ENCODE measurements around the gene DNM3.

Gene DNM3

DNA sequence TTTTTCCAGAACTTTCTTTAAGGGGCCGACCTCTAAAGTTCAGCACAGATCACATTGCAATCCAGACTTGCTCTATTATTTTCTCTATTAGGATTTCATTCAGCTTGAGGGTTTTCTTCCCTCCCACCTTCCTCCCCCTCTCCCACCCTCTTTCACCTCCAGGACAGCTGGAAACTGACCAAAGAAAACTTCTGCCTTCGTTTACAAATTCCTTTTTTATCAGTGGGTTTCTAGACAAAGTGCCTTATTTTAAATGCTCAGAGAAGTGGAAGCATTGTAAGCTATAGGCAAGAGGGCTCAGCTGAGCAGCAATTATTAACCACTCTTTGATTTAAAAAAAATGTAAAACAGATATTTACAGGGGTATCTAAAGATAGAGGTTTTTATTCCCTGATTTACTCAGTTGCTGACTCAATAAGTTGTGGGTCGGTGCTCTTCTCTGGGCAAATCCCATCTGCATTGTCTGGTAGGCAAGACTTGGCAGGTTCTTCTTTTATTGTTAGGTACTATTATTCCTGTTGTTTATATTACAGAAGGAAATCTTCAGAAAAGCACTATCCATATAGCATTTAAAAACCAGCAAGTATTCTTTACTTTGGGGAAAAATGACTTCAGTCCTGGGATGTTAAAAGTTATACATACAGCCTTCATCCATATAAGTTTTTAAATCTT, 302.2 kb downstream of the DNM3 start:
- Histone ChIP-seq H3K9ac (ENCODE audit: low read depth, low read length) (no peak overlapping the region), H3K9me3 (ENCODE audit: control insufficient read depth, insufficient read depth, low read length) (no peaks in the 10 kb centered on the region), H3K36me3 (ENCODE audit: insufficient read depth, low read length) (no peaks in the 10 kb centered on the region), H3K4me1 (ENCODE audit: insufficient read depth, low read length) (peaks cover 16% of the 10 kb centered on the region; the same call in 1 of the 2 replicates)

DNA sequence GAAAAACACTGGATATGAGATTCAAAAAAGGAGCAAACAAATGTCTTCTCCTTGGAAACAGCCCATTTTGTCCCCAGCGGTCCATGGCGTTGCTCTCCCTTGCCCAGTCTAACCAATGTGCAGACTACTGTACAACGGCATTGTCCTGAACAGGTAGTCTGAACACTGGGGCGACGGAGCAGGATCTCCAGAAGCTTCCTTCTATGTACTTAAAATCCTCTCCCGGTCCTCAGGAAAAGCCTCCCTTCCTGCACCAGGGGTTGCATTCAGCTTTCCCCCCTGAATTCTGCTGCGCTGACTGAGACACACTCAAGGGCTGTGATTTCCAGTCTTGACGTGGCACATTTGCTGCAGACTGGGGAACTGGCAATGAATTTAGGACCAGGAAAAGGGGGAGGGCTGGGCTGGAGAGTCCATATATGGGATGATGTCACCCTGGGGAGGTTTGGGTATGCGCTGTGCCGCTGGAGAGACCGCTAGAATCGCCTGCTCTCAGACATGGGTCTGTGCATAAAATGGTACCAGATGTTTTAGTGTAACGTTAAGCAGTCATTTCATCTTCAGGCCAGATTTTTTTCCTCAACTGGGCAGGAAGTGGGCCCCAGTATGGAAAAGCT, 303.3 kb downstream of the DNM3 start:
- H3K36me3 ChIP-seq (ENCODE audit: insufficient read depth, low read length) = no peaks in the 10 kb centered on the region
- H3K9ac ChIP-seq (ENCODE audit: low read depth, low read length) = no peak overlapping the region
- peaks cover 24% of the 10 kb centered on the region; the same call in 1 of the 2 replicates for H3K4me1 ChIP-seq (ENCODE audit: insufficient read depth, low read length)
- no peaks in the 10 kb centered on the region for H3K9me3 ChIP-seq (ENCODE audit: control insufficient read depth, insufficient read depth, low read length)

DNA sequence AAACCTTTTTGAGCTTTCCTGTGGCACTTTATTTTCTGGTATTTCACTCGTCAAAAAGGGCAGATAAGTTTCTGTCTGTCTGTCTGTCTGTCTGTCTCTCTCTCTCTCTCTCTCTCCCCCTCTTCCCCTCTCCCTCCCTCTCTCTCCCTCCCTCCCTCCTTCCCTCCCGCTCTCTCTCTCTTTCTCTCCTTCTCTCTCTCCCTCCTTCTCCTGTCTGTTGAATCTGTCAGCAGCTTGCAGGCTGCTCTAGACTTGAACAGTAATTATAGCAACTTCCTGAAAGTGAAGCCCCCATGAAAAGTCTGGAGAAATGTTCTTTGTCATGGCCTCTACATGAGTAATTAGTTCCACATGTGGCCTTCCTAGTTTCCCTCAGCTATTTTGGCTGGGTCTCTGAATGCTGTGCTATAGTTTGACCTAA, 303.9 kb downstream of the DNM3 start:
- no peak overlapping the region for H3K9ac ChIP-seq (ENCODE audit: low read depth, low read length)

DNA sequence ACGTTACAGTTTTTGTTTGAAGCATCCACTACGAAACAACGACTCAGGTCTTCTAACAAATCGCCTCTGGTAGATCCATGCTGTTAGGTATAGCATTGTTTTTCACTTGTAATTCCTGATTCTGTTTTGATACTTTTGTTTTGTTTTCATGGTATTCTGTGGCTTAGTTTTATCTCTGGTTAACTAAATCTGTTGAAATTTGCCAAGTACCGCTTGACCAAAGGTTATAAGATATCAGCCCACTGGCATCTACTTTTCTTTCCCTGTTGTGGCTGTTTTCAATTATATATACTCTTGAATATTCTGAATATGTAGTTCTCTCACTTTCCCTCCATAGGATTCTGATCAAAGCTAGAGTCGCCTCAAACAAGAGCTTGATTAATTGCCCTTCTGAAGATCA, 304.4 kb downstream of the DNM3 start:
- Histone ChIP-seq H3K36me3 (ENCODE audit: insufficient read depth, low read length) (no peaks in the 10 kb centered on the region), H3K4me1 (ENCODE audit: insufficient read depth, low read length) (peaks cover 24% of the 10 kb centered on the region; the same call in 1 of the 2 replicates), H3K9ac (ENCODE audit: low read depth, low read length) (no peak overlapping the region), H3K9me3 (ENCODE audit: control insufficient read depth, insufficient read depth, low read length) (no peaks in the 10 kb centered on the region)

More for the DNA sequence above, 303.9 kb downstream of the DNM3 start:
- peaks cover 24% of the 10 kb centered on the region; the same call in 1 of the 2 replicates for H3K4me1 ChIP-seq (ENCODE audit: insufficient read depth, low read length)
- H3K9me3 ChIP-seq (ENCODE audit: control insufficient read depth, insufficient read depth, low read length) = no peaks in the 10 kb centered on the region
- H3K36me3 ChIP-seq (ENCODE audit: insufficient read depth, low read length) = no peaks in the 10 kb centered on the region

DNA sequence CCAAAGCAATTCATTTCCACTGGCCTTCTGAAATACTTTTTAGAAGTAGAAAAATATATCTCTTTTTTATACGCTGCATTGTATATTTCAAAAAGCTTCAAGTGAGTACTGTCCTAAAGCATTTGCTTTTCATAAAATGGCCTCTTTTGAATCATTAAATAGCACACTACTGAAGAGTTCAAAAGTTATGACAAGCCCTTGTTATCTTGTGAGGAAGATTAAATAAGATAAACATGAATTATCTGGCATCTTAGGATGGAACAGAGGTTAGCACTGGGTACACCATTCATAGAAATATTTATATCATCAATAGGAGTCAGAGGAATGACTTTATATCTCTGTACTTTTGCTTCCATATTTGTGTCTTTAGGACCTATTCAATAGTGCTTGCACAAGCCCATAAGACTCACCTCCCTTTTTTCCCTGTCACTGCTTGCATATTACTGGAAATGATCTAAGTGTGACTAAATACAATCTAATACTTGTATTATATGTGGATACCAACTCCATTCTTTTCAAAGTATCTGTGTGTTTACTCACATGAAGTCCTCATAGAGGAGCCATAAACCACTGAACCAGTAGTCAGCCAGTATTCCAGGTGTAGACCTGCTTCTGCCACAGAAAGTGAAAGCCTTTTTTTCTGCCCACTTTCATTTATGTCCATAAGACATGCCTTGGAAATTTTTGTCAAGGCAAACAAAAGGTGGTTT, 305.0 kb downstream of the DNM3 start:
- H3K9ac ChIP-seq (ENCODE audit: low read depth, low read length) = no peak overlapping the region
- no peaks in the 10 kb centered on the region for H3K36me3 ChIP-seq (ENCODE audit: insufficient read depth, low read length)
- H3K4me1 ChIP-seq (ENCODE audit: insufficient read depth, low read length) = peaks cover 24% of the 10 kb centered on the region; the same call in 1 of the 2 replicates
- no peaks in the 10 kb centered on the region for H3K9me3 ChIP-seq (ENCODE audit: control insufficient read depth, insufficient read depth, low read length)

DNA sequence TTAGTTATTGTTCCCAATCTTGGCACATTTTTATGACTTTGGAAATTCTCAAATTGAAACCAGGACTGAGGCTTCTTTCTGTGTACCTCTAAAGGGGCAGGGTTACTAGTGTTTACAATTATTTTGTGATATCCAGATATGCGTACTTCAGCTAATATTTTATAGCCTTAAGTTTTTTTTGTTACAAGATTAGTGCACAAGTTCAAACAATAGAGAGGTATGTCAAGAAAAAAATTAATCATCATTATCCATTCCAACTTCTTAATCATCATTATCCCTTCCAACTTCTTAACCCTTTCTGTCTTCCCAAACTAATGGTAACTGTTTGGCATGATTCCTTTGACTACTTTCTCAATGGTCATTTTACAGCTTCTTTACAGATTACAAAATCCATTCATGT, 306.2 kb downstream of the DNM3 start:
- peaks cover 24% of the 10 kb centered on the region; the same call in 1 of the 2 replicates for H3K4me1 ChIP-seq (ENCODE audit: insufficient read depth, low read length)
- H3K9me3 ChIP-seq (ENCODE audit: control insufficient read depth, insufficient read depth, low read length) = no peaks in the 10 kb centered on the region
- no peaks in the 10 kb centered on the region for H3K36me3 ChIP-seq (ENCODE audit: insufficient read depth, low read length)
- H3K9ac ChIP-seq (ENCODE audit: low read depth, low read length) = no peak overlapping the region

DNA sequence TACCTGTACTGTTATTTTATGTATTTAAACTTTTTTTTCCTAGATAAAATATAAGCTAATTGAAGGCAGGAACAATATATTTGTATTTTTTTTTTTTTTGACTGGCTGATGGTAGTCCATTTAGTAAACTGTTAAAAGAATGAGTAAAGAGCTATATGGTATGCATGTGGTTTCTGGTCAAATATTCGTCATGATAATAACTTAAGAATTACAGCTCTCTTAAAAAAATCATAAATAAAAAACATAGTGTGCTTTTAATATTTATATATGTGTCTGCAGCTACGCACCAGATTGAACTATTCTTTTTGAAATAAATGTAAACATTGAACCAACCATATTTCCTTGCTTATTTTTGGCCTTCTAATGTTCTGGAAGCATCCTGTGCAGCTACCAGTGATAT, 306.9 kb downstream of the DNM3 start:
- peaks cover 24% of the 10 kb centered on the region; the same call in 1 of the 2 replicates for H3K4me1 ChIP-seq (ENCODE audit: insufficient read depth, low read length)
- H3K9me3 ChIP-seq (ENCODE audit: control insufficient read depth, insufficient read depth, low read length) = no peaks in the 10 kb centered on the region
- H3K36me3 ChIP-seq (ENCODE audit: insufficient read depth, low read length) = no peaks in the 10 kb centered on the region
- no peak overlapping the region for H3K9ac ChIP-seq (ENCODE audit: low read depth, low read length)

DNA sequence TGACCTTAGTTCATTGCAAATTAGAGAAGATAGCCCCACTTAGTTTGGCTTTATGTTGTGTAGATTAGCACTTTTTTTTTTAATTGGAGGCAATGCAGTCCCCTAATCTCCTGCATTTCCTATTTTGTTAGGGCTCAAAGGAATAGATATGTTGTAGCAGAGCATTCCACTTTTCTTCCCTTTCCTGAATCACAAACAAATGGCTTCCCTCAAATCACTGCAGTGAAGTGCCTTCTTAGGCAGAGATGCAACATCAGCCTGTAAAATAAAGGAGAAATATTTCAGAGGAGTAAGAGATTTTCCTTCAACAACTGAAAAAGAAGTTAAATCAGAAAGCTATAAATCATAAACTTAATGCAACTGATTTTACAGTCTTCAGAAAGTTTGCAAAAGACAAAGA, 307.4 kb downstream of the DNM3 start:
- Histone ChIP-seq H3K4me1 (ENCODE audit: insufficient read depth, low read length) (peaks cover 24% of the 10 kb centered on the region; the same call in 1 of the 2 replicates), H3K36me3 (ENCODE audit: insufficient read depth, low read length) (no peaks in the 10 kb centered on the region), H3K9me3 (ENCODE audit: control insufficient read depth, insufficient read depth, low read length) (no peaks in the 10 kb centered on the region), H3K9ac (ENCODE audit: low read depth, low read length) (no peak overlapping the region)

DNA sequence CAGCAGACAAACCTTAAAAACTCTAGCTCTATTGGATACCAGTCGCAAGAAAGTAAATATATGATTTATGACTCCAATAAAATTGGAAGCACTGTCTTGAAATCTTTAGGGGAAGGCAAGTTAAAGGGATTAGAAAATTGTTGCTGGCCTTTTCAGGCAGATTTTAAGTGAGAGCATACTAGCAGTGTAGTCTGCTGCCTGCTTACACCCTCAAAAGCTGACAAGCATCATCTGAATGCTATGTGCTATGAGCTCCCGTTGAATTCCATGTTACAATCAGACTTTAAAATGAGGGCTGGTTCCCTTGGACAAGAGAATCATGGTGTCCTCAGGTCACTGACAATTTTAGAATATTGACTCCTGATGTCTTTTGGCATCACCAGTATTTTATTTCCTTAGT, 308.0 kb downstream of the DNM3 start:
- Histone ChIP-seq H3K9me3 (ENCODE audit: control insufficient read depth, insufficient read depth, low read length) (no peaks in the 10 kb centered on the region), H3K9ac (ENCODE audit: low read depth, low read length) (no peak overlapping the region), H3K4me1 (ENCODE audit: insufficient read depth, low read length) (peaks cover 22% of the 10 kb centered on the region; the same call in 1 of the 2 replicates), H3K36me3 (ENCODE audit: insufficient read depth, low read length) (no peaks in the 10 kb centered on the region)

DNA sequence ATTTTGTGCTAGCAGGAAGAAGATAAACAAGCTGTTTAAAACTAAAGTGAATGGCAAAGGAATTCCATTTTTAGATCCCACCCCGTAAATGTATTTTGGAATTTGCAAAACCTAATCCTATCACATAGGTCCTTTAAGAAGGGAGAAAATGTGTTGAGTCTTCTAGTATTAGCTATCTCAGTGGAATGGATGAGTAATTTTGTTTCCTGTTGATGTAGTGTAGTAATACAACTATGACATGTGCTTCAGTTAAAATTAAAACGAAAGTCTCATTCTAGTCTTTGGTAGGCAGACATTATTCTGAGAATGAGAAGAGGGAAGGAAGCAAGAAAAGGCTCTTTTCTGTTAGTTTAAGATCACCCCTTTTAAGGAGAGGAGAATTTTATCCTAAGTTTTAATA, 313.3 kb downstream of the DNM3 start:
- H3K9me3 ChIP-seq (ENCODE audit: control insufficient read depth, insufficient read depth, low read length) = no peaks in the 10 kb centered on the region
- no peaks in the 10 kb centered on the region; the same call in 1 of the 2 replicates for H3K36me3 ChIP-seq (ENCODE audit: insufficient read depth, low read length)
- H3K9ac ChIP-seq (ENCODE audit: low read depth, low read length) = no peak overlapping the region
- H3K4me1 ChIP-seq (ENCODE audit: insufficient read depth, low read length) = no peaks in the 10 kb centered on the region

DNA sequence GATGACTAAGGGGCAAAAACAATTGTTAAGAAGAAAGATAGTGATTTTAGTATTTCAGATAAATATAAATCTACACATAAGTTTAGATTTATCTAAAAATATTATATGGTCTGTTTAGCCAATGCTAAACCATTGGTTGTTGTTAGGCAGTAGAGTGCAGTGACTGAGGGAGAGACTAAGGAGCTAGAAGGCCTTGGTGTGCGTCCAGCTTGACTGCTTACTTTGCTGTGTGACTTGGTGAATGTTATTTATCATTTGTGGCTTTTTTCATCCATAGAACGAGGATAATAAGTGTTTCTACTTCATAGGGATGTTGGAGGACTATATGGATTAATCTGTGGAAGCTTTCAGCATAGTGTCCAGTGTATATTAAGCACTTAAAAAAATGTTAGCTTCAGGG, 314.5 kb downstream of the DNM3 start:
- no peak overlapping the region for H3K9ac ChIP-seq (ENCODE audit: low read depth, low read length)
- H3K36me3 ChIP-seq (ENCODE audit: insufficient read depth, low read length) = no peaks in the 10 kb centered on the region; the same call in 1 of the 2 replicates
- H3K4me1 ChIP-seq (ENCODE audit: insufficient read depth, low read length) = no peaks in the 10 kb centered on the region
- no peaks in the 10 kb centered on the region for H3K9me3 ChIP-seq (ENCODE audit: control insufficient read depth, insufficient read depth, low read length)

DNA sequence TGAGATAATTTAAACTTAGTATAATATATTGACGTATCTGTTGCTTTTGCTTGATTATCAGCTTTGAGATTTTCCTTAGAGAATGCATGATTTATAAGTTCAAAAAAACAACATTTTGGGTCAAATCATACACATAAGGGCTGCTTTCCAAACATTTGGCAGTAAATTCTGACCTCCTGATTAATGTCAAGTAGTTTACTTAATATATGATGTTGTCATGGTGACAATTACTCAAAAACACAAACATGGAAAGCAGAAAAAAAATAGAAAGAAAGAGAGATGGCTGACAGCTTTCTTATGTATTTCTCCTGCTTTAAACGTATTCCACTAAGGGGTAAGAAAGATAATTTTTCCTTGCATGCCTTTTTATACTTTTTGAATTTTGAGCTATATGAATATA, 320.9 kb downstream of the DNM3 start:
- Histone ChIP-seq H3K9ac (ENCODE audit: low read depth, low read length) (no peak overlapping the region), H3K9me3 (ENCODE audit: control insufficient read depth, insufficient read depth, low read length) (no peaks in the 10 kb centered on the region), H3K4me1 (ENCODE audit: insufficient read depth, low read length) (no peaks in the 10 kb centered on the region), H3K36me3 (ENCODE audit: insufficient read depth, low read length) (no peaks in the 10 kb centered on the region; the same call in 1 of the 2 replicates)

DNA sequence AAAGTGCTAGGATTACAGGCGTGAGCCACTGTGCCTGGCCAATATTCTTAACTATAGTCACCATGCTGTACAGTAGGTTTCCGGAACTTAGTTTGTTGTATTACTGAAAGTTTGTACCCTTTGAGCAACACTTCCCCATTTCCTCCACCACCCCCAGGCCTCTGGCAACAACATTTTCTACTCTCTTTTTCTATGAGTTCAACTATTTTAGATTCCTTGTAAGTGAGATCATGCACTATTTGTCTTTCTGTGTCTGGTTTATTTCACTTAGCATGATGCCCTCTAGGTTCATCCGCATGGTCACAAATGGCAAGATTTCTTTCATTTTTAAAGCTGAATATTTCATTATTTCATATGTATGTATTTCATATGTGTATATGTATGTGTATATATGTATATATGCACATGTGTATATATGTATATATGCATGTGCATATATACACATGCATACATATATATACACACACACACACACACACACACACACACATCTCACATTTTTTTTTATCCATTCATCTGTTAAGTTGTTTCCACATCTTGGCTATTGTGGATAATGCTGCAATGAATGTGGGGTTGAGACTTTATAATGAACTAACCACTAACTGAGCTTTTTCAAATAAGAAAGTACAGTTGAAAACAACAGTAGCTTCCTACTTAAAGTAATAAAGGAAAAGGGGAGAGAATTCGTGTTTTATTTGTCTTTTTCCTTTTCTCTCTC, 322.4 kb downstream of the DNM3 start:
- Histone ChIP-seq H3K9ac (ENCODE audit: low read depth, low read length) (no peak overlapping the region), H3K4me1 (ENCODE audit: insufficient read depth, low read length) (no peaks in the 10 kb centered on the region), H3K36me3 (ENCODE audit: insufficient read depth, low read length) (no peaks in the 10 kb centered on the region), H3K9me3 (ENCODE audit: control insufficient read depth, insufficient read depth, low read length) (no peaks in the 10 kb centered on the region)

DNA sequence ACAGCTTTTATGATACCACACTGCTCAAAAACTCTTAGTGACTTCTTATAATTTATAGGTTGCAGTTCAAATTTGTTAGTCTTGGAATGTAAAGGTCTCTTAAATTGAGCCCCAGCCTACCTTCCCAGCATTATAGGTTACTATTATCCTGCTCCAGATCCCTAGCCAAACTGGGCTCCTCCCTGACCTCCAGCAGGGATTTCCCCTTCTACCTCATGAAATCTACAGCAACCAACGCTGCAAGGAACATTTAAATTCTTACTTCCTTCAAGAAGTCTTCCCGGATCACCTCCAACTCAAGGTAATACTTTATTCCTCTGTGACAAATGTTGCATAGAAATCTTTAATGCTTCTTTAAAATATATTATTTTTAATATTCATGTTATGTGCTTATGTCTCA, 324.1 kb downstream of the DNM3 start:
- H3K4me1 ChIP-seq (ENCODE audit: insufficient read depth, low read length) = no peaks in the 10 kb centered on the region
- H3K9me3 ChIP-seq (ENCODE audit: control insufficient read depth, insufficient read depth, low read length) = no peaks in the 10 kb centered on the region
- H3K36me3 ChIP-seq (ENCODE audit: insufficient read depth, low read length) = no peaks in the 10 kb centered on the region
- no peak overlapping the region for H3K9ac ChIP-seq (ENCODE audit: low read depth, low read length)

All from ES-I3 (cell line).